Measurements from ENCODE around the gene LMF1. TPM values are rescaled to one million over a fixed set of nuclear protein-coding genes. Genes with fewer than 3 reads are reported as not detected.

LMF1 gene
- total and polyA plus RNA-seq, 9 of the 15 experiments (the other 6 are each of a cell fraction or from before 2014, with no cell fraction given), result 0.11 to 1.6 (median 0.55) TPM; not detected in 1

- no peak for DNase-seq (ENCODE audit: extremely low read depth in 1 of 4, low spot score in 3 of 4)
- Histone ChIP-seq H3K27ac (ENCODE audit: extremely low read depth, low read depth, low read length) (no peak overlapping the region), H3K9me3 (replicated peaks; ENCODE audit: control insufficient read depth, insufficient read depth, low read depth, low read length) (no peaks in the 10 kb centered on the region), H4K20me1 (replicated peaks; ENCODE audit: control insufficient read depth, insufficient read depth, low read length) (peaks cover 16% of the 10 kb centered on the region; the same call in 1 of the 2 replicates), H3K4me1 (replicated peaks in 1 of 2; ENCODE audit: control insufficient read depth in 2 of 2, insufficient read depth in 2 of 2, low read length in 2 of 2) (peaks cover 0 to 24% of the 10 kb centered on the region in 2 experiments; a peak in 1 of 5 replicates), H3K9ac (ENCODE audit: insufficient read depth in 1 of 2, low read depth in 2 of 2, low read length in 2 of 2) (no peak overlapping the region; a peak in 1 of 4 replicates), H3K9me1 (ENCODE audit: control insufficient read depth, insufficient read depth, low read length) (no peaks in the 10 kb centered on the region), H3K79me2 (ENCODE audit: control insufficient read depth, insufficient read depth, low read length) (no peaks in the 10 kb centered on the region), H3K36me3 (ENCODE audit: control insufficient read depth, insufficient read depth, low read length) (no peaks in the 10 kb centered on the region), H3K4me2 (ENCODE audit: insufficient read depth, low read length) (no peak overlapping the region), H3K4me3 (no peak overlapping the region), H3K27me3 (ENCODE audit: control insufficient read depth in 2 of 2, insufficient read depth in 2 of 2, low read length in 2 of 2) (peaks cover 33 to 81% of the 10 kb centered on the region in 2 experiments; a peak in 4 of 5 replicates), H2AFZ (ENCODE audit: low read depth, low read length) (no peak overlapping the region)
- no peak for ATAC-seq
- WGBS (ENCODE audit: insufficient coverage, low coverage, missing lambda C conversion rate), result 5% methylated on average over 21 of the region's 22 CpGs
- in situ Hi-C loops (cut with MboI) (no loop called here), intact Hi-C loops (cut with micrococcal nuclease) (no loop called here)
- no TSS peak for BruUV-seq (replicated peaks)
- POLR2A ChIA-PET, result no interaction called here
- TF ChIP-seq USF1 (CRISPR knock-in tag; IDR thresholded peaks at IDR 0.05) (peak; percentile 13; the same call in 1 of the 2 replicates), RHOXF2B (CRISPR knock-in tag; conservative IDR thresholded peaks at IDR 0.05) (no peak)
- CTCF ChIA-PET (ENCODE audit: low intra/inter-chr PET ratio), result no interaction called here
- no peak for FAIRE-seq
Measured at GRCh38 chr16:1014771-1015495, 44.1 kb upstream of the LMF1 start.

GRCh38 chr16:1014221-1014620 is 43.4 kb upstream of the LMF1 start:
- no peak overlapping the region for H3K27ac ChIP-seq (ENCODE audit: extremely low read depth, low read depth, low read length)
- intact Hi-C loops (cut with micrococcal nuclease), result no loop called here
- H4K20me1 ChIP-seq (replicated peaks; ENCODE audit: control insufficient read depth, insufficient read depth, low read length), result peaks cover 16% of the 10 kb centered on the region; the same call in 1 of the 2 replicates
- ATAC-seq (no peak), FAIRE-seq (no peak), DNase-seq (ENCODE audit: extremely low read depth in 1 of 4, low spot score in 3 of 4) (no peak)
- H3K9me1 ChIP-seq (ENCODE audit: control insufficient read depth, insufficient read depth, low read length), result no peaks in the 10 kb centered on the region
- ChIA-PET CTCF (ENCODE audit: low intra/inter-chr PET ratio) (no interaction called here), POLR2A (interaction anchor here (1.3 kb wide), 1 partner anchor 12 kb away, joined by 5 read pairs; no protein-coding TSS in a partner anchor)
- no peak overlapping the region for H3K4me2 ChIP-seq (ENCODE audit: insufficient read depth, low read length)
- H3K36me3 ChIP-seq (ENCODE audit: control insufficient read depth, insufficient read depth, low read length), result no peaks in the 10 kb centered on the region
- H3K27me3 ChIP-seq (ENCODE audit: control insufficient read depth in 2 of 2, insufficient read depth in 2 of 2, low read length in 2 of 2), result peaks cover 29 to 81% of the 10 kb centered on the region in 2 experiments; a peak in 4 of 5 replicates
- WGBS (ENCODE audit: insufficient coverage, low coverage, missing lambda C conversion rate), result 0% methylated on average over 5 of the region's 8 CpGs
- in situ Hi-C loops (cut with MboI), result no loop called here
- BruUV-seq (replicated peaks), result no TSS peak
- no peaks in the 10 kb centered on the region for H3K9me3 ChIP-seq (replicated peaks; ENCODE audit: control insufficient read depth, insufficient read depth, low read depth, low read length)
- TF ChIP-seq ZSCAN29 (IDR thresholded peaks at IDR 0.05) (no peak), FOXA1 (IDR thresholded peaks at IDR 0.05; ENCODE audit: borderline replicate concordance) (no peak), CSDE1 (IDR thresholded peaks at IDR 0.05) (no peak), ZNF121 (CRISPR knock-in tag; conservative IDR thresholded peaks at IDR 0.05) (no peak), USF1 (CRISPR knock-in tag; IDR thresholded peaks at IDR 0.05) (no peak), ZNF57 (CRISPR knock-in tag; IDR thresholded peaks at IDR 0.05) (no peak), MED1 (CRISPR knock-in tag; IDR thresholded peaks at IDR 0.05; ENCODE audit: borderline replicate concordance) (no peak), ELF2 (CRISPR knock-in tag; IDR thresholded peaks at IDR 0.05) (no peak)
- peaks cover 0 to 17% of the 10 kb centered on the region in 2 experiments; a peak in 1 of 5 replicates for H3K4me1 ChIP-seq (replicated peaks in 1 of 2; ENCODE audit: control insufficient read depth in 2 of 2, insufficient read depth in 2 of 2, low read length in 2 of 2)
- H3K9ac ChIP-seq (ENCODE audit: insufficient read depth in 1 of 2, low read depth in 2 of 2, low read length in 2 of 2), result no peak overlapping the region
- no peaks in the 10 kb centered on the region for H3K79me2 ChIP-seq (ENCODE audit: control insufficient read depth, insufficient read depth, low read length)
- H3K4me3 ChIP-seq, result no peak overlapping the region
- H2AFZ ChIP-seq (ENCODE audit: low read depth, low read length), result no peak overlapping the region

Measured in K562 (cell line).